Putamen (tissue), 1 donor: ENCODE results near the gene TREM1.
"Not testable (repeated sequence)": the region's sequence is repeated elsewhere in the genome, so short reads cannot be mapped to it uniquely, and the experiment has no call there.

ENCODE experiments used
- DNase-seq: peaks from one replicate; pipeline ENCODE4 v3.0.0-alpha.2; 2016; ENCODE audit warnings: low spot score

Gene TREM1

GRCh38 chr6:41257369-41258195 is 28.9 kb downstream of the TREM1 start:
- no peak for DNase-seq

- DNase-seq, result no peak
Measured at GRCh38 chr6:41256383-41256782, 30.1 kb downstream of the TREM1 start.

GRCh38 chr6:41255638-41256246 is 30.7 kb downstream of the TREM1 start:
- DNase-seq, result no peak

- no peak for DNase-seq
Measured at GRCh38 chr6:41255110-41255509, 31.4 kb downstream of the TREM1 start.

- DNase-seq, result no peak
Measured at GRCh38 chr6:41252401-41253169, 33.9 kb downstream of the TREM1 start.

- no peak for DNase-seq
Measured at GRCh38 chr6:41247882-41248705, 38.4 kb downstream of the TREM1 start.

GRCh38 chr6:41247288-41247865 is 39.1 kb downstream of the TREM1 start:
- no peak for DNase-seq

- DNase-seq, result not testable (repeated sequence)
Measured at GRCh38 chr6:41246529-41246928, 40.0 kb downstream of the TREM1 start.

- DNase-seq, result no peak
Measured at GRCh38 chr6:41239467-41240159, 46.9 kb downstream of the TREM1 start.

GRCh38 chr6:41237128-41237527 is 49.4 kb downstream of the TREM1 start:
- no peak for DNase-seq

GRCh38 chr6:41236276-41236675 is 50.2 kb downstream of the TREM1 start:
- no peak for DNase-seq

GRCh38 chr6:41232667-41233066 is 53.8 kb downstream of the TREM1 start:
- no peak for DNase-seq

- DNase-seq, result no peak
Measured at GRCh38 chr6:41231246-41231645, 55.2 kb downstream of the TREM1 start.

GRCh38 chr6:41229721-41230120 is 56.8 kb downstream of the TREM1 start:
- no peak for DNase-seq

GRCh38 chr6:41228616-41229015 is 57.9 kb downstream of the TREM1 start:
- no peak for DNase-seq

- no peak for DNase-seq
Measured at GRCh38 chr6:41228096-41228495, 58.4 kb downstream of the TREM1 start, which contains the start of gene TREML4. Gene TREML4, plus strand, starts transcription at chr6:41228349. Its CDS starts 79 bp downstream, at chr6:41228428.

GRCh38 chr6:41226752-41227151 is 59.7 kb downstream of the TREM1 start:
- DNase-seq, result no peak

GRCh38 chr6:41224800-41225199 is 61.7 kb downstream of the TREM1 start:
- no peak for DNase-seq
